ENCODE results near the gene C4B. TPM values are rescaled to one million over a fixed set of nuclear protein-coding genes. Genes with fewer than 3 reads are reported as not detected.

Gene C4B
- polyA plus RNA-seq, 2 donors, result 5.3 to 15.0 TPM

Other genes with a start within 250 kb of the C4B start
- 1 to 10 TPM in 1 of 2 donors, under 1 TPM in 1; 0.33 to 1.3 TPM for gene VWA7, start 237.5 kb upstream of the C4B start, polyA plus RNA-seq
- 10 to 100 TPM; 35.7 to 37.3 TPM for gene VARS1, start 219.0 kb upstream of the C4B start, polyA plus RNA-seq
- gene LSM2, start 207.8 kb upstream of the C4B start, polyA plus RNA-seq, result 10 to 100 TPM; 25.6 to 42.9 TPM
- under 1 TPM; 0.39 to 0.42 TPM for gene HSPA1L, start 199.5 kb upstream of the C4B start, polyA plus RNA-seq
- gene HSPA1A, start 199.3 kb upstream of the C4B start, polyA plus RNA-seq, result 100 to 1,000 TPM; 105 to 125 TPM
- gene HSPA1B, start 187.1 kb upstream of the C4B start, polyA plus RNA-seq, result 100 to 1,000 TPM in 1 of 2 donors, 10 to 100 TPM in 1; 26.9 to 103 TPM
- gene NEU1, start 152.0 kb upstream of the C4B start, polyA plus RNA-seq, result 10 to 100 TPM; 13.6 to 14.6 TPM
- gene SLC44A4, start 135.8 kb upstream of the C4B start, polyA plus RNA-seq, result under 1 TPM; 0.19 to 0.33 TPM
- gene EHMT2, start 117.1 kb upstream of the C4B start, polyA plus RNA-seq, result 10 to 100 TPM; 27.2 to 39.6 TPM
- 1 to 10 TPM; 2.4 to 3.6 TPM for gene ZBTB12, start 112.7 kb upstream of the C4B start, polyA plus RNA-seq
- 1 to 10 TPM; 1.2 to 1.3 TPM for gene C2, start 87.1 kb upstream of the C4B start, polyA plus RNA-seq
- gene CFB, start 68.7 kb upstream of the C4B start, polyA plus RNA-seq, result 10 to 100 TPM; 15.9 to 19.6 TPM
- 10 to 100 TPM; 30.2 to 49.3 TPM for gene NELFE, start 55.8 kb upstream of the C4B start, polyA plus RNA-seq
- gene SKIC2, start 55.6 kb upstream of the C4B start, polyA plus RNA-seq, result 10 to 100 TPM; 39.1 to 58.0 TPM
- gene DXO, start 42.7 kb upstream of the C4B start, polyA plus RNA-seq, result 10 to 100 TPM; 11.8 to 16.5 TPM
- gene C4A, start 32.7 kb upstream of the C4B start, polyA plus RNA-seq, result 10 to 100 TPM in 1 of 2 donors, 1 to 10 TPM in 1; 6.9 to 13.1 TPM
- gene CYP21A2, start 23.6 kb downstream of the C4B start, polyA plus RNA-seq, result under 1 TPM; 0.43 to 0.47 TPM
- 10 to 100 TPM; 14.8 to 15.5 TPM for gene TNXB, start 94.5 kb downstream of the C4B start, polyA plus RNA-seq
- gene ATF6B, start 113.5 kb downstream of the C4B start, polyA plus RNA-seq, result 10 to 100 TPM; 47.5 to 60.2 TPM
- 10 to 100 TPM in 1 of 2 donors, 1 to 10 TPM in 1; 8.1 to 13.7 TPM for gene FKBPL, start 115.5 kb downstream of the C4B start, polyA plus RNA-seq
- 1 to 10 TPM; 1.8 to 2.3 TPM for gene PRRT1, start 137.1 kb downstream of the C4B start, polyA plus RNA-seq
- gene PPT2, start 139.3 kb downstream of the C4B start, polyA plus RNA-seq, result 10 to 100 TPM; 20.7 to 21.6 TPM
- 10 to 100 TPM; 18.5 to 27.7 TPM for gene EGFL8, start 149.8 kb downstream of the C4B start, polyA plus RNA-seq
- 10 to 100 TPM; 15.3 to 18.3 TPM for gene AGPAT1, start 161.3 kb downstream of the C4B start, polyA plus RNA-seq
- gene RNF5, start 163.6 kb downstream of the C4B start, polyA plus RNA-seq, result 10 to 100 TPM; 36.3 to 44.9 TPM
- 1 to 10 TPM; 3.5 to 8.3 TPM for gene AGER, start 169.5 kb downstream of the C4B start, polyA plus RNA-seq
- 10 to 100 TPM; 29.4 to 49.8 TPM for gene PBX2, start 175.4 kb downstream of the C4B start, polyA plus RNA-seq
- gene GPSM3, start 177.8 kb downstream of the C4B start, polyA plus RNA-seq, result 1 to 10 TPM; 4.0 to 4.6 TPM
- 10 to 100 TPM in 1 of 2 donors, 1 to 10 TPM in 1; 6.5 to 17.8 TPM for gene NOTCH4, start 209.3 kb downstream of the C4B start, polyA plus RNA-seq